Adipocyte (in vitro differentiated cells): ENCODE data around the gene CLCNKA.
"Not testable (repeated sequence)": the region's sequence is repeated elsewhere in the genome, so short reads cannot be mapped to it uniquely, and the experiment has no call there.

Experiments
- DNase-seq: peaks from one replicate; pipeline ENCODE4 v3.0.0-alpha.2; 2015; ENCODE audit warnings: low read depth
- H3K27me3 ChIP-seq: replicated peaks from 2 replicates; pipeline ENCODE4 v1.7.0; 2013; ENCODE audit warnings: mild to moderate bottlenecking, low read length, moderate library complexity; ENCODE audit not compliant: control insufficient read depth, insufficient read depth
- H3K36me3 ChIP-seq: 2 replicates; pipeline ENCODE4 v1.7.0; 2013; ENCODE audit warnings: low read length, mild to moderate bottlenecking, moderate library complexity; ENCODE audit not compliant: control insufficient read depth, insufficient read depth, severe bottlenecking
- H3K4me1 ChIP-seq: 2 replicates; pipeline ENCODE4 v1.7.0; 2013; ENCODE audit warnings: mild to moderate bottlenecking, low read length, moderate library complexity; ENCODE audit not compliant: control insufficient read depth, insufficient read depth
- H3K4me3 ChIP-seq: 2 replicates; pipeline ENCODE4 v1.7.0; 2013; ENCODE audit warnings: mild to moderate bottlenecking, low read length, moderate library complexity
- H3K9ac ChIP-seq: 2 replicates; pipeline ENCODE4 v1.7.0; 2013; ENCODE audit warnings: mild to moderate bottlenecking, low read length, moderate library complexity
- H3K9me3 ChIP-seq: 2 replicates; pipeline ENCODE4 v1.7.0; 2013; ENCODE audit warnings: mild to moderate bottlenecking, low read length, moderate library complexity; ENCODE audit not compliant: control insufficient read depth

Gene CLCNKA

GRCh38 chr1:16019644-16020277 is 2.1 kb upstream of the CLCNKA start:
- Histone ChIP-seq H3K9me3 (no peaks in the 10 kb centered on the region), H3K4me3 (no peak overlapping the region), H3K36me3 (no peaks in the 10 kb centered on the region), H3K9ac (peak overlapping the region; percentile 38), H3K4me1 (peaks cover 53% of the 10 kb centered on the region), H3K27me3 (peaks cover 4% of the 10 kb centered on the region)
- DNase-seq: peak; percentile 59

GRCh38 chr1:16020325-16020724 is 1.5 kb upstream of the CLCNKA start:
- no peak for DNase-seq
- Histone ChIP-seq H3K9ac (peak overlapping the region; percentile 38), H3K36me3 (no peaks in the 10 kb centered on the region), H3K9me3 (no peaks in the 10 kb centered on the region), H3K4me3 (no peak overlapping the region), H3K4me1 (peaks cover 48% of the 10 kb centered on the region), H3K27me3 (peaks cover 4% of the 10 kb centered on the region)

GRCh38 chr1:16020878-16021277 is 958 bp upstream of the CLCNKA start:
- H3K9ac ChIP-seq, H3K27me3 ChIP-seq, DNase-seq, H3K36me3 ChIP-seq, H3K9me3 ChIP-seq, H3K4me3 ChIP-seq: not testable (repeated sequence)
- H3K4me1 ChIP-seq: peaks cover 43% of the 10 kb centered on the region

GRCh38 chr1:16022393-16022792 is 557 bp downstream of the CLCNKA start:
- no peak for DNase-seq
- H3K27me3 ChIP-seq: peaks cover 4% of the 10 kb centered on the region
- peaks cover 30% of the 10 kb centered on the region for H3K4me1 ChIP-seq
- no peak overlapping the region for H3K4me3 ChIP-seq
- no peaks in the 10 kb centered on the region for H3K9me3 ChIP-seq
- H3K9ac ChIP-seq: no peak overlapping the region
- H3K36me3 ChIP-seq: no peaks in the 10 kb centered on the region

GRCh38 chr1:16023050-16023653 is 1.3 kb downstream of the CLCNKA start:
- Histone ChIP-seq H3K4me3 (no peak overlapping the region), H3K9ac (no peak overlapping the region), H3K4me1 (peaks cover 22% of the 10 kb centered on the region), H3K27me3 (peaks cover 8% of the 10 kb centered on the region), H3K9me3 (no peaks in the 10 kb centered on the region), H3K36me3 (no peaks in the 10 kb centered on the region)
- no peak for DNase-seq

GRCh38 chr1:16026302-16026701 is 4.5 kb downstream of the CLCNKA start:
- not testable (repeated sequence) for DNase-seq, H3K4me1 ChIP-seq, H3K9me3 ChIP-seq, H3K4me3 ChIP-seq, H3K27me3 ChIP-seq, H3K9ac ChIP-seq, H3K36me3 ChIP-seq

GRCh38 chr1:16026723-16027484 is 5.1 kb downstream of the CLCNKA start:
- no peak overlapping the region for H3K4me3 ChIP-seq
- H3K9ac ChIP-seq: no peak overlapping the region
- H3K36me3 ChIP-seq: no peaks in the 10 kb centered on the region
- no peaks in the 10 kb centered on the region for H3K4me1 ChIP-seq
- H3K27me3 ChIP-seq: peaks cover 6% of the 10 kb centered on the region
- DNase-seq: peak; percentile 42
- H3K9me3 ChIP-seq: no peaks in the 10 kb centered on the region

- Histone ChIP-seq H3K9ac (no peak overlapping the region), H3K4me3 (no peak overlapping the region), H3K36me3 (no peaks in the 10 kb centered on the region), H3K4me1 (peaks cover 3% of the 10 kb centered on the region), H3K27me3 (peaks cover 5% of the 10 kb centered on the region), H3K9me3 (no peaks in the 10 kb centered on the region)
- DNase-seq: no peak
Measured at GRCh38 chr1:16028237-16029002, 6.6 kb downstream of the CLCNKA start.

- not testable (repeated sequence) for H3K9me3 ChIP-seq, DNase-seq, H3K4me1 ChIP-seq, H3K4me3 ChIP-seq, H3K36me3 ChIP-seq, H3K27me3 ChIP-seq, H3K9ac ChIP-seq
Measured at GRCh38 chr1:16029003-16029268, 7.1 kb downstream of the CLCNKA start.

GRCh38 chr1:16029288-16029687 is 7.5 kb downstream of the CLCNKA start:
- no peak for DNase-seq
- H3K27me3 ChIP-seq: peaks cover 5% of the 10 kb centered on the region
- H3K9me3 ChIP-seq: no peaks in the 10 kb centered on the region
- H3K9ac ChIP-seq: no peak overlapping the region
- H3K4me3 ChIP-seq: no peak overlapping the region
- peaks cover 3% of the 10 kb centered on the region for H3K4me1 ChIP-seq
- H3K36me3 ChIP-seq: no peaks in the 10 kb centered on the region

GRCh38 chr1:16031551-16031950 is 9.7 kb downstream of the CLCNKA start:
- Histone ChIP-seq H3K27me3 (peaks cover 5% of the 10 kb centered on the region), H3K36me3 (no peaks in the 10 kb centered on the region), H3K9me3 (no peaks in the 10 kb centered on the region), H3K4me1 (peaks cover 3% of the 10 kb centered on the region), H3K9ac (no peak overlapping the region), H3K4me3 (no peak overlapping the region)
- no peak for DNase-seq
